Activated T-cell treated with anti-CD3 and anti-CD28 coated beads, Interleukin-2, amount 50 U/mL, for 1 hour (primary cell): Measurements from ENCODE around the gene COL9A3.
"Not testable (repeated sequence)": the region's sequence is repeated elsewhere in the genome, so short reads cannot be mapped to it uniquely, and the experiment has no call there.

ENCODE experiments used
- DNase-seq: peaks from one replicate; pipeline ENCODE4 v3.0.0-alpha.2; 2020

The COL9A3 gene

GRCh38 chr20:62839816-62840215, 23.0 kb downstream of the COL9A3 start:
- no peak for DNase-seq

GRCh38 chr20:62840244-62841197, 23.7 kb downstream of the COL9A3 start:
- no peak for DNase-seq

GRCh38 chr20:62841705-62842212, 24.9 kb downstream of the COL9A3 start:
- no peak for DNase-seq

- no peak for DNase-seq
These were observed 26.8 kb downstream of the COL9A3 start for GRCh38 chr20:62843656-62844055.

GRCh38 chr20:62844182-62844581, 27.3 kb downstream of the COL9A3 start:
- DNase-seq: no peak

- no peak for DNase-seq
These were observed 28.7 kb downstream of the COL9A3 start for GRCh38 chr20:62845416-62846160.

- no peak for DNase-seq
These were observed 29.5 kb downstream of the COL9A3 start for GRCh38 chr20:62846166-62846890.

GRCh38 chr20:62848917-62849316, 32.1 kb downstream of the COL9A3 start:
- not testable (repeated sequence) for DNase-seq

GRCh38 chr20:62849431-62849830, 32.6 kb downstream of the COL9A3 start:
- DNase-seq: no peak

- no peak for DNase-seq
These were observed 33.6 kb downstream of the COL9A3 start for GRCh38 chr20:62850333-62850974.

GRCh38 chr20:62852196-62852595, 35.3 kb downstream of the COL9A3 start:
- no peak for DNase-seq

GRCh38 chr20:62852841-62853240, 36.0 kb downstream of the COL9A3 start:
- no peak for DNase-seq

- not testable (repeated sequence) for DNase-seq
These were observed 36.5 kb downstream of the COL9A3 start for GRCh38 chr20:62853304-62853703.

GRCh38 chr20:62854121-62854520, 37.3 kb downstream of the COL9A3 start:
- no peak for DNase-seq

- no peak for DNase-seq
These were observed 38.3 kb downstream of the COL9A3 start for GRCh38 chr20:62855120-62855519.

GRCh38 chr20:62856931-62857619, 40.2 kb downstream of the COL9A3 start:
- DNase-seq: no peak

GRCh38 chr20:62858058-62858830, 41.4 kb downstream of the COL9A3 start:
- DNase-seq: no peak

GRCh38 chr20:62859721-62860120, 42.9 kb downstream of the COL9A3 start:
- DNase-seq: no peak

GRCh38 chr20:62860391-62860923, 43.6 kb downstream of the COL9A3 start:
- no peak for DNase-seq

GRCh38 chr20:62860924-62861691, 44.3 kb downstream of the COL9A3 start:
- peak; percentile 27 for DNase-seq
